HG02840 (cell line): ENCODE results near the gene PBXIP1.
A peak's percentile ranks its signal among the peaks of the same experiment; 100 is the strongest.

Source experiments
- ATAC-seq: cut with Tn5 transposase; IDR thresholded peaks from one replicate; pipeline ENCODE4 v1.9.1; 2021; ENCODE audit warnings: mild to moderate bottlenecking, moderate library complexity, moderate number of reproducible peaks; ENCODE audit not compliant: unreplicated experiment, low FRiP score

Gene PBXIP1

GRCh38 chr1:154974102-154974807 is 18.4 kb upstream of the PBXIP1 start, which contains the start of gene CKS1B:
Gene CKS1B, plus strand, starts transcription at chr1:154974681. Its CDS starts 65 bp downstream, at chr1:154974746.
- peak; percentile 81 for ATAC-seq

GRCh38 chr1:154973344-154974101 is 17.6 kb upstream of the PBXIP1 start:
- ATAC-seq, result peak; percentile 16

- ATAC-seq, result no peak
Measured at GRCh38 chr1:154972517-154973343, 16.8 kb upstream of the PBXIP1 start.

GRCh38 chr1:154972213-154972516 is 16.3 kb upstream of the PBXIP1 start:
- ATAC-seq, result no peak

- ATAC-seq, result no peak
Measured at GRCh38 chr1:154971341-154971998, 15.6 kb upstream of the PBXIP1 start.

- ATAC-seq, result no peak
Measured at GRCh38 chr1:154970631-154971340, 14.9 kb upstream of the PBXIP1 start, which contains the start of gene SHC1. Gene SHC1, minus strand, starts transcription at chr1:154970747. Its CDS starts 221 bp downstream, at chr1:154970526.

- no peak for ATAC-seq
Measured at GRCh38 chr1:154969860-154970452, 14.1 kb upstream of the PBXIP1 start.

- ATAC-seq, result no peak
Measured at GRCh38 chr1:154969246-154969645, 13.3 kb upstream of the PBXIP1 start.

- ATAC-seq, result no peak
Measured at GRCh38 chr1:154968731-154969130, 12.8 kb upstream of the PBXIP1 start.

- ATAC-seq, result no peak
Measured at GRCh38 chr1:154967331-154967950, 11.5 kb upstream of the PBXIP1 start.

- no peak for ATAC-seq
Measured at GRCh38 chr1:154966111-154966510, 10.2 kb upstream of the PBXIP1 start.

- ATAC-seq, result no peak
Measured at GRCh38 chr1:154964359-154964758, 8.5 kb upstream of the PBXIP1 start.

GRCh38 chr1:154963643-154964042 is 7.7 kb upstream of the PBXIP1 start:
- ATAC-seq, result no peak

GRCh38 chr1:154962795-154963330 is 7.0 kb upstream of the PBXIP1 start:
- no peak for ATAC-seq

- ATAC-seq, result no peak
Measured at GRCh38 chr1:154962156-154962749, 6.4 kb upstream of the PBXIP1 start.

GRCh38 chr1:154961207-154962155 is 5.6 kb upstream of the PBXIP1 start, which contains the start of gene PYGO2:
Gene PYGO2, minus strand, starts transcription at chr1:154961782. Its CDS starts 206 bp downstream, at chr1:154961576.
- peak; percentile 73 for ATAC-seq

- no peak for ATAC-seq
Measured at GRCh38 chr1:154960446-154961136, 4.7 kb upstream of the PBXIP1 start.
